Astrocyte (in vitro differentiated cells and primary cell): ENCODE data around the gene SLC9C1. TPM values are rescaled to one million over a fixed set of nuclear protein-coding genes. Genes with fewer than 3 reads are reported as not detected.

ENCODE experiments used
- DNase-seq: peaks from one replicate; pipeline ENCODE4 v3.0.0-alpha.2; 2010; ENCODE audit warnings: low read depth
- FAIRE-seq: peaks from 2 replicates; lab custom pipeline; 2011; peaks lifted over from hg19 to GRCh38; lab: Jason Lieb, UNC
- H2AFZ ChIP-seq: 2 replicates; pipeline ENCODE4 v1.6.0; 2012; ENCODE audit warnings: low read depth, low read length, inconsistent platforms
- H3K27ac ChIP-seq: 2 replicates; pipeline ENCODE4 v1.5.1; 2011; ENCODE audit warnings: low read depth, low read length, inconsistent platforms
- H3K27me3 ChIP-seq: 2 replicates; pipeline ENCODE4 v1.6.0; 2011; ENCODE audit warnings: low read length, inconsistent platforms; ENCODE audit not compliant: insufficient read depth
- H3K36me3 ChIP-seq: 2 replicates; pipeline ENCODE4 v1.5.1; 2011; ENCODE audit warnings: low read length, inconsistent platforms; ENCODE audit not compliant: insufficient read depth
- H3K4me1 ChIP-seq: 2 replicates; pipeline ENCODE4 v1.5.1; 2011; ENCODE audit warnings: low read length, inconsistent platforms; ENCODE audit not compliant: insufficient read depth
- H3K4me2 ChIP-seq: 2 replicates; pipeline ENCODE4 v1.6.0; 2012; ENCODE audit warnings: low read length, inconsistent platforms
- H3K4me3 ChIP-seq: 2 replicates; pipeline ENCODE4 v1.5.1; 2011; ENCODE audit warnings: low read depth, mild to moderate bottlenecking, low read length, inconsistent platforms; ENCODE audit not compliant: insufficient read depth
- H3K79me2 ChIP-seq: 2 replicates; pipeline ENCODE4 v1.6.0; 2012; ENCODE audit warnings: mild to moderate bottlenecking, low read length, inconsistent platforms; ENCODE audit not compliant: insufficient read depth
- H3K9ac ChIP-seq: 2 replicates; pipeline ENCODE4 v1.6.0; 2012; ENCODE audit warnings: mild to moderate bottlenecking, low read length, inconsistent platforms
- H3K9me3 ChIP-seq: 2 replicates; pipeline ENCODE4 v1.5.1; 2012; ENCODE audit warnings: low read depth, mild to moderate bottlenecking, low read length, inconsistent platforms; ENCODE audit not compliant: insufficient read depth
- H4K20me1 ChIP-seq: 2 replicates; pipeline ENCODE4 v1.6.0; 2012; ENCODE audit warnings: low read length, inconsistent platforms; ENCODE audit not compliant: insufficient read depth
- H3K27ac Mint-ChIP-seq: one replicate; pipeline ENCODE4 v1.8.0; 2021; ENCODE audit warnings: mild to moderate bottlenecking, mixed read lengths; ENCODE audit not compliant: unreplicated experiment
- H3K27me3 Mint-ChIP-seq: one replicate; pipeline ENCODE4 v1.8.0; 2021; ENCODE audit warnings: low read depth, mixed read lengths; ENCODE audit not compliant: unreplicated experiment
- H3K36me3 Mint-ChIP-seq: one replicate; pipeline ENCODE4 v1.8.0; 2021; ENCODE audit warnings: low read depth, mixed read lengths; ENCODE audit not compliant: unreplicated experiment
- H3K4me1 Mint-ChIP-seq: one replicate; pipeline ENCODE4 v1.8.0; 2021; ENCODE audit warnings: low read depth, mixed read lengths; ENCODE audit not compliant: unreplicated experiment
- H3K4me3 Mint-ChIP-seq: one replicate; pipeline ENCODE4 v1.8.0; 2021; ENCODE audit warnings: mild to moderate bottlenecking, moderate library complexity, mixed read lengths; ENCODE audit not compliant: unreplicated experiment
- H3K9me3 Mint-ChIP-seq: one replicate; pipeline ENCODE4 v1.8.0; 2021; ENCODE audit warnings: mild to moderate bottlenecking, mixed read lengths; ENCODE audit not compliant: unreplicated experiment
- EZH2 ChIP-seq: IDR thresholded peaks from 2 replicates; pipeline ENCODE4 v1.6.1; 2012; ENCODE audit warnings: mild to moderate bottlenecking, low read length, inconsistent platforms; ENCODE audit not compliant: insufficient read depth
- total RNA-seq: library from RNA; stranded (reverse); gene quantifications from 2 replicates; pipeline ENCODE4 v1.2.1, GENCODE V29; 2021
- TF ChIP-seq, protein P1 (sequence below): IDR thresholded peaks from 2 replicates; pipeline ENCODE4 v1.5.1; 2011; ENCODE audit warnings: low read depth, mild to moderate bottlenecking, inconsistent platforms, low read length, moderate library complexity; ENCODE audit not compliant: insufficient read depth

Gene SLC9C1
- total RNA-seq, 1 donor from 2014 or later = not detected

DNA sequence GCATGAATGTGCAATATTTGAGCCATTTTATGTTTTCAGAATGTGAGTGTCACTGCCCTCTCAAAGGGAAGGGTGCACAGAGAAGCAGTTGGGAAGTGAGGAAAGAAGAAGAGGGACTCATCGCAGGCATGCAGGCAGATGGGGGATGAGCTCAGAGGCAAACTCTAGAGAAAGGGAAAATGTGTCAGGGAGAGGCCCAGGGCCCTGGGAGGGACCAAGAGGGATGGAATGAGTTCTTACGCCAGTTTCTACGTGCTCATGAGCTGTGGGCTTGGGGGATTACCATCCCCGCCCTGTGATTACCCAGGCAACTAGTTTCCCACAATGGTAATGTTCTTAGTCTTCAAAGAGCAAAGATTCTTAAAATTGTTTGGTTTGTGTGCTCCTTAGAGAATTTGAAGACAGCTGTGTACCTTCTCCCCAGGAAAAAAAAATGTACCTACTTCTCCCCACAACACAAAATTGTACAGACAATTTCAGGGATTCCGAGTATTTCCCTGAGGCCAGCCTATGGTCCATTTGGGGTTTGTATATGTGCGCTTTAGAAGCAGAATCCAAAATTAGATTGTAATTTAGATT, 178.8 kb downstream of the SLC9C1 start:
- no peak overlapping the region for H3K4me3 Mint-ChIP-seq
- Histone ChIP-seq H3K4me3 (no peak overlapping the region), H3K79me2 (no peaks in the 10 kb centered on the region), H3K4me1 (no peaks in the 10 kb centered on the region), H3K36me3 (peaks cover 23% of the 10 kb centered on the region), H3K9me3 (no peaks in the 10 kb centered on the region), H3K27ac (no peak overlapping the region), H3K9ac (no peak overlapping the region), H3K27me3 (no peaks in the 10 kb centered on the region), H4K20me1 (no peaks in the 10 kb centered on the region), H3K4me2 (no peak overlapping the region), H2AFZ (no peak overlapping the region)
- no peaks in the 10 kb centered on the region for H3K27me3 Mint-ChIP-seq
- peaks cover 4% of the 10 kb centered on the region for H3K4me1 Mint-ChIP-seq
- TF ChIP-seq EZH2 = no peak
- TF ChIP-seq, protein P1, sequence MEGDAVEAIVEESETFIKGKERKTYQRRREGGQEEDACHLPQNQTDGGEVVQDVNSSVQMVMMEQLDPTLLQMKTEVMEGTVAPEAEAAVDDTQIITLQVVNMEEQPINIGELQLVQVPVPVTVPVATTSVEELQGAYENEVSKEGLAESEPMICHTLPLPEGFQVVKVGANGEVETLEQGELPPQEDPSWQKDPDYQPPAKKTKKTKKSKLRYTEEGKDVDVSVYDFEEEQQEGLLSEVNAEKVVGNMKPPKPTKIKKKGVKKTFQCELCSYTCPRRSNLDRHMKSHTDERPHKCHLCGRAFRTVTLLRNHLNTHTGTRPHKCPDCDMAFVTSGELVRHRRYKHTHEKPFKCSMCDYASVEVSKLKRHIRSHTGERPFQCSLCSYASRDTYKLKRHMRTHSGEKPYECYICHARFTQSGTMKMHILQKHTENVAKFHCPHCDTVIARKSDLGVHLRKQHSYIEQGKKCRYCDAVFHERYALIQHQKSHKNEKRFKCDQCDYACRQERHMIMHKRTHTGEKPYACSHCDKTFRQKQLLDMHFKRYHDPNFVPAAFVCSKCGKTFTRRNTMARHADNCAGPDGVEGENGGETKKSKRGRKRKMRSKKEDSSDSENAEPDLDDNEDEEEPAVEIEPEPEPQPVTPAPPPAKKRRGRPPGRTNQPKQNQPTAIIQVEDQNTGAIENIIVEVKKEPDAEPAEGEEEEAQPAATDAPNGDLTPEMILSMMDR = no peak
- FAIRE-seq (no peak), DNase-seq (no peak)
- no peaks in the 10 kb centered on the region for H3K9me3 Mint-ChIP-seq
- H3K36me3 Mint-ChIP-seq = peaks cover 38% of the 10 kb centered on the region
- H3K27ac Mint-ChIP-seq = no peak overlapping the region

DNA sequence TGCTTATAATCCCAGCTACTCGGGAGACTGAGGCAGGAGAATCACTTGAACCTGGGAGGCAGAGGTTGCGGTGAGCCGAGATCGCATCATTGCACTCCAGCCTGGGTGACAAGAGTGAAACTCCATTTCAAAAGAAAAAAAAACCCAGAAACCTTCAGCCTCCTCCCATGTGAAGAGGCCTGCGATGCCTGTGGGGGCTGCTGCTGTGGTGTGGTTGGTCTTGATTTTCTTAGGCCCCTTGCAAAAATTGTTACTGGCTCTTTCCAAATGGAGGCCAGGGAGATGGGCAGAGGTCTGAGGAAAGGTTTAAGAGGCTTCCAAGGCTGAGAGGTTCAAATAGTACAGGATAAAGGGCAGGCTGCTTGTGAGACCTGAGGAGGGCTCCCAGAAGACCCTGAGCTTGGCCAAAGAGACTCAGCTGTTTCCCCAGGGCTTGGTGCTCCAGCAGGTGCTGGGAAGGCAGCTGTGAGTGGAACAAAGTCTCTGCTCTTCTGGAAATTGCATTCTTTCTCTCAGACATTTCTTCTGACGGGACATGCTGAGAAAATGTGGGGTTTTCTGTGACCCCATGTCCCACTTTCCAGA, 179.3 kb downstream of the SLC9C1 start:
- Histone ChIP-seq H3K27ac (no peak overlapping the region), H3K9ac (no peak overlapping the region), H3K4me1 (no peaks in the 10 kb centered on the region), H3K4me3 (no peak overlapping the region), H3K36me3 (peaks cover 24% of the 10 kb centered on the region), H2AFZ (no peak overlapping the region), H3K9me3 (no peaks in the 10 kb centered on the region), H3K4me2 (no peak overlapping the region), H4K20me1 (no peaks in the 10 kb centered on the region), H3K27me3 (no peaks in the 10 kb centered on the region), H3K79me2 (no peaks in the 10 kb centered on the region)
- no peaks in the 10 kb centered on the region for H3K27me3 Mint-ChIP-seq
- H3K4me3 Mint-ChIP-seq = no peak overlapping the region
- no peaks in the 10 kb centered on the region for H3K9me3 Mint-ChIP-seq
- peaks cover 38% of the 10 kb centered on the region for H3K36me3 Mint-ChIP-seq
- TF ChIP-seq, protein P1 = no peak
- no peak for TF ChIP-seq EZH2
- FAIRE-seq (no peak), DNase-seq (no peak)
- H3K4me1 Mint-ChIP-seq = peaks cover 4% of the 10 kb centered on the region
- no peak overlapping the region for H3K27ac Mint-ChIP-seq

- H4K20me1 ChIP-seq = no peaks in the 10 kb centered on the region
- no peaks in the 10 kb centered on the region for H3K9me3 Mint-ChIP-seq
- H3K27ac Mint-ChIP-seq = no peak overlapping the region
- no peak overlapping the region for H3K9ac ChIP-seq
- no peak for TF ChIP-seq EZH2
- TF ChIP-seq, protein P1 = peak; percentile 64
- H3K36me3 ChIP-seq = peaks cover 19% of the 10 kb centered on the region
- peaks cover 2% of the 10 kb centered on the region for H3K4me1 ChIP-seq
- H3K36me3 Mint-ChIP-seq = peaks cover 29% of the 10 kb centered on the region
- no peaks in the 10 kb centered on the region for H3K79me2 ChIP-seq
- no peak overlapping the region for H3K4me3 ChIP-seq
- H3K4me2 ChIP-seq = no peak overlapping the region
- H2AFZ ChIP-seq = no peak overlapping the region
- H3K4me1 Mint-ChIP-seq = peaks cover 4% of the 10 kb centered on the region
- no peaks in the 10 kb centered on the region for H3K27me3 Mint-ChIP-seq
- no peaks in the 10 kb centered on the region for H3K27me3 ChIP-seq
- H3K27ac ChIP-seq = no peak overlapping the region
- DNase-seq = peak; percentile 38
- peak; percentile 32 for FAIRE-seq
- no peak overlapping the region for H3K4me3 Mint-ChIP-seq
- H3K9me3 ChIP-seq = no peaks in the 10 kb centered on the region
Observed at GRCh38 chr3:112111785-112112402, 182.1 kb downstream of the SLC9C1 start.
